HCT116 (cell line): ENCODE data around the gene PTPRQ. TPM values are rescaled to one million over a fixed set of nuclear protein-coding genes. Genes with fewer than 3 reads are reported as not detected.

Experiments
- ATAC-seq: fragments of 200-7000 bp; cut with Tn5 transposase; 2 replicates; pipeline ENCODE4 v1.9.1; 2020; ENCODE audit warnings: mild to moderate bottlenecking, moderate library complexity
- BruUV-seq: library from RNA; stranded (reverse); fragments of 400-500 nt; replicated peaks from 2 replicates; lab custom pipeline; 2021; lab: Mats Ljungman, UMichigan
- CTCF ChIA-PET: fragments of 300-600 bp; sonication (Branson Sonifier 250); formaldehyde crosslinking; loops from one replicate; lab custom pipeline; 2021; ENCODE audit warnings: antibody characterized with exemption; lab: Charles Lee
- POLR2A ChIA-PET: fragments of 300-600, 350-600 bp; sonication (Branson Sonifier 250); formaldehyde crosslinking; loops from one replicate; lab custom pipeline; 2021; ENCODE audit warnings: antibody characterized with exemption; lab: Charles Lee
- RAD21 ChIA-PET, 2 experiments: fragments of 300-600 bp; sonication (Branson Sonifier 250); formaldehyde crosslinking; loops; one replicate each; lab custom pipeline; 2023; ENCODE audit warnings: low total read pairs in 2 of 2; ENCODE audit not compliant: uncharacterized antibody in 2 of 2, unreplicated experiment in 2 of 2, low non-redundant PET in 1 of 2; lab: Charles Lee
- DNase-seq: peaks from one replicate; pipeline ENCODE4 v3.0.0-alpha.2; 2010; ENCODE audit warnings: low read depth, low spot score
- H2AFZ ChIP-seq: fragments of 200-600 bp; shearing (Covaris generic), sonication (generic); 2 replicates; pipeline ENCODE4 v1.6.1; 2017; ENCODE audit warnings: low read depth, mixed run types, mixed read lengths, antibody characterized with exemption, low read length; ENCODE audit not compliant: poor library complexity, severe bottlenecking
- H3K27ac ChIP-seq: 2 replicates; pipeline ENCODE4 v1.5.1; 2012; ENCODE audit warnings: low read depth, low read length
- H3K27me3 ChIP-seq: fragments of 200-600 bp; sonication (generic); 2 replicates; pipeline ENCODE4 v1.6.1; 2016; ENCODE audit warnings: mixed run types, low read length, mixed read lengths; ENCODE audit not compliant: insufficient read depth
- H3K36me3 ChIP-seq, 2 experiments: fragments of 200-500 bp in 1 of 2; fragments of 200-600 bp in 1 of 2; sonication (Bioruptor generic) in 1 of 2; sonication (generic) in 1 of 2; 2 replicates each; pipeline versions ENCODE4 v1.5.1 to v1.6.1; 2014 to 2016; ENCODE audit warnings: low read length in 2 of 2, inconsistent platforms in 1 of 2, mixed read lengths in 1 of 2, mixed run types in 1 of 2; ENCODE audit not compliant: insufficient read depth in 2 of 2, control insufficient read depth in 1 of 2
- H3K4me1 ChIP-seq, 2 experiments: fragments of 200-600 bp in 1 of 2; sonication (generic) in 1 of 2; 2 replicates each; pipeline versions ENCODE4 v1.5.1 to v1.6.1; 2012 to 2017; ENCODE audit warnings: low read length in 2 of 2, inconsistent platforms in 1 of 2, mild to moderate bottlenecking in 1 of 2, mixed read lengths in 1 of 2, mixed run types in 1 of 2, moderate library complexity in 1 of 2; ENCODE audit not compliant: insufficient read depth in 2 of 2, control insufficient read depth in 1 of 2
- H3K4me2 ChIP-seq: fragments of 200-600 bp; sonication (generic); 2 replicates; pipeline ENCODE4 v1.6.1; 2017; ENCODE audit warnings: mixed run types, low read length, mixed read lengths
- H3K4me3 ChIP-seq, 2 experiments: fragments of 200-600 bp in 1 of 2; sonication (generic) in 1 of 2; replicated peaks in 1 of 2; 2 replicates each; pipeline ENCODE4 v1.5.1; 2011 to 2016; ENCODE audit warnings: low read length in 2 of 2, control low read depth in 1 of 2, low read depth in 1 of 2, mild to moderate bottlenecking in 1 of 2, mixed read lengths in 1 of 2, mixed run types in 1 of 2
- H3K79me2 ChIP-seq: fragments of 200-600 bp; sonication (generic); 2 replicates; pipeline ENCODE4 v1.6.1; 2017; ENCODE audit warnings: mild to moderate bottlenecking, mixed run types, low read length, moderate library complexity, mixed read lengths; ENCODE audit not compliant: insufficient read depth
- H3K9ac ChIP-seq: fragments of 200-600 bp; sonication (generic); 2 replicates; pipeline ENCODE4 v1.6.1; 2016; ENCODE audit warnings: low read length, mixed read lengths
- H3K9me2 ChIP-seq: fragments of 200-600 bp; sonication (generic), shearing (Covaris generic); 2 replicates; pipeline ENCODE4 v1.6.1; 2017; ENCODE audit warnings: mixed run types, mild to moderate bottlenecking, moderate library complexity; ENCODE audit not compliant: insufficient read depth
- H3K9me3 ChIP-seq, 2 experiments: fragments of 200-500 bp in 1 of 2; fragments of 200-600 bp in 1 of 2; sonication (Bioruptor generic) in 1 of 2; sonication (generic) in 1 of 2; 2 replicates each; pipeline ENCODE4 v1.6.1; 2014 to 2017; ENCODE audit warnings: low read length in 2 of 2, mixed read lengths in 2 of 2, inconsistent platforms in 1 of 2, low read depth in 1 of 2, mild to moderate bottlenecking in 1 of 2, mixed run types in 1 of 2, moderate library complexity in 1 of 2; ENCODE audit not compliant: control insufficient read depth in 1 of 2, insufficient read depth in 1 of 2
- H4K20me1 ChIP-seq: fragments of 200-600 bp; sonication (generic), shearing (Covaris generic); 2 replicates; pipeline ENCODE4 v1.6.1; 2017; ENCODE audit warnings: mixed run types, mild to moderate bottlenecking, moderate library complexity; ENCODE audit not compliant: insufficient read depth
- CBX3 ChIP-seq: IDR thresholded peaks from 2 replicates; pipeline ENCODE4 v1.6.1; 2012; ENCODE audit warnings: low read depth
- CTCF ChIP-seq, 3 experiments: fragments of 200-600 bp in 1 of 3; sonication (generic) in 1 of 3; IDR thresholded peaks in 2 of 3; conservative IDR thresholded peaks in 1 of 3; 2 replicates each; pipeline ENCODE4 v1.5.1; 2012 to 2017; ENCODE audit warnings: low read depth in 2 of 3, low read length in 2 of 3, antibody characterized with exemption in 1 of 3, borderline replicate concordance in 1 of 3, control low read depth in 1 of 3, mild to moderate bottlenecking in 1 of 3, mixed read lengths in 1 of 3, mixed run types in 1 of 3, moderate library complexity in 1 of 3; ENCODE audit not compliant: insufficient read depth in 1 of 3
- ELF1 ChIP-seq: IDR thresholded peaks from 2 replicates; pipeline ENCODE4 v1.6.1; 2012; ENCODE audit warnings: low read depth, borderline replicate concordance
- EZH2 ChIP-seq: fragments of 200-600 bp; sonication (generic); IDR thresholded peaks from 2 replicates; pipeline ENCODE4 v1.6.1; 2017; ENCODE audit warnings: antibody characterized with exemption, mixed run types
- EZH2phosphoT487 ChIP-seq: fragments of 200-600 bp; IDR thresholded peaks from 2 replicates; pipeline ENCODE4 v1.6.1; 2018; ENCODE audit warnings: antibody characterized with exemption, borderline replicate concordance
- FOSL1 ChIP-seq: IDR thresholded peaks from 2 replicates; pipeline ENCODE4 v1.6.1; 2012; ENCODE audit warnings: low read depth
- RAD21 ChIP-seq: IDR thresholded peaks from 2 replicates; pipeline ENCODE4 v1.6.1; 2012; ENCODE audit warnings: low read depth, mild to moderate bottlenecking
- SP1 ChIP-seq: IDR thresholded peaks from 2 replicates; pipeline ENCODE4 v1.6.1; 2012; ENCODE audit warnings: low read depth
- ZFX ChIP-seq: fragments of 450-650 bp; IDR thresholded peaks from 2 replicates; pipeline ENCODE4 v1.6.1; 2017
- ZNF274 ChIP-seq: fragments of 200-500 bp; sonication (Bioruptor generic); IDR thresholded peaks from 2 replicates; pipeline ENCODE4 v1.6.1; 2014; ENCODE audit warnings: mild to moderate bottlenecking, low read depth, low read length, inconsistent platforms
- intact Hi-C: fragments of 100-400 bp; cut with micrococcal nuclease; formaldehyde crosslinking; loops from 2 replicates; pipeline ENCODE4 v1.10.0; 2022
- total RNA-seq: library from RNA; stranded (reverse); gene quantifications from one replicate; pipeline ENCODE4 v1.2.1, GENCODE V29; 2021; ENCODE audit not compliant: unreplicated experiment
- TF ChIP-seq, protein P1 (sequence below): IDR thresholded peaks from 2 replicates; pipeline ENCODE4 v1.6.1; 2012; ENCODE audit warnings: low read depth

The PTPRQ gene
- total RNA-seq, 1 experiment from 2014 or later: not detected

GRCh38 chr12:80714846-80715245, 270.8 kb downstream of the PTPRQ start:
- no peak overlapping the region for H2AFZ ChIP-seq
- intact Hi-C loops: no loop called here
- no peak overlapping the region for H3K27ac ChIP-seq
- no peak for ATAC-seq
- no peak for DNase-seq
- H3K9me2 ChIP-seq: no peaks in the 10 kb centered on the region
- no peak overlapping the region for H3K9ac ChIP-seq
- no peak overlapping the region for H3K4me2 ChIP-seq
- H3K79me2 ChIP-seq: no peaks in the 10 kb centered on the region
- H3K4me1 ChIP-seq: no peaks in the 10 kb centered on the region
- ChIA-PET RAD21 (no interaction called here), CTCF (no interaction called here), POLR2A (no interaction called here)
- BruUV-seq: no TSS peak
- H3K4me3 ChIP-seq: no peak overlapping the region
- peaks cover 24% of the 10 kb centered on the region for H3K27me3 ChIP-seq
- TF ChIP-seq EZH2phosphoT487 (no peak), ZNF274 (no peak), FOSL1 (no peak), ZFX (no peak), SP1 (no peak), CTCF (IDR thresholded peaks at IDR 0.05 in 2 of 3, conservative IDR thresholded peaks at IDR 0.05 in 1 of 3; ENCODE audit: borderline replicate concordance in 1 of 3, insufficient read depth in 1 of 3, low read depth in 2 of 3, low read length in 2 of 3) (no peak), ELF1 (no peak)
- TF ChIP-seq, all 23 proteins: peak for 0
- no peaks in the 10 kb centered on the region for H4K20me1 ChIP-seq
- no peaks in the 10 kb centered on the region for H3K9me3 ChIP-seq
- no peaks in the 10 kb centered on the region for H3K36me3 ChIP-seq

DNA sequence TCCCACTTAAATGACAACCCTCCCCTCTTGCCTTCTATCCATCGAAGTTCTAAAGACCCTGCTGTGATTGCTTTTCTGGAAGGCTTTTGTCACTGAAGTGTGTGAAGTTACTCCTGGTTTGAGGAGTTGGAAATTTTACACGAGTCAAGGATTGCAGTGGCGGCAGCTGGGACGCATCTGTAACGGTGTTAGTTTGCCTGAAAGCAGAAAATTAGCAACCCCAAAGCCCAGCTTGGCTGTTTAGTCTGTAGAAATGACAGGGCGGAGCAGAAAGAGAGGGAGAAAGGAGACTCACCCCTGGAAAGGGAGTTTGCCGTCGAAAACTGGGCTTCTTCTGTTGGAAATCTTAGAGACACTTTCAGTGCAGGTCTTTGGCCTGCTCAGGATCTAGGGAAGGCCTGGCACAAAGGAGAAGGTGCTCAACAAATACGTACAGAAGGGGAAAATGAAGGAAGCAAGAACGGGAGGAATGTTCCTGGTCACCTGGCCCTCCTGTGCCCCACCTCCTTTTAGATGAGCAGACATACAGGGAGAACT, 271.7 kb downstream of the PTPRQ start:
- no peak overlapping the region for H3K4me2 ChIP-seq
- DNase-seq: no peak
- ChIA-PET RAD21 (no interaction called here), POLR2A (no interaction called here), CTCF (no interaction called here)
- no peaks in the 10 kb centered on the region for H3K4me1 ChIP-seq
- no peak for ATAC-seq
- no peaks in the 10 kb centered on the region for H3K79me2 ChIP-seq
- H3K36me3 ChIP-seq: no peaks in the 10 kb centered on the region
- no TSS peak for BruUV-seq
- no peak overlapping the region for H3K9ac ChIP-seq
- no peaks in the 10 kb centered on the region for H3K9me3 ChIP-seq
- H3K27ac ChIP-seq: no peak overlapping the region
- H3K4me3 ChIP-seq: no peak overlapping the region
- TF ChIP-seq CBX3 (no peak), CTCF (IDR thresholded peaks at IDR 0.05 in 2 of 3, conservative IDR thresholded peaks at IDR 0.05 in 1 of 3; ENCODE audit: borderline replicate concordance in 1 of 3, insufficient read depth in 1 of 3, low read depth in 2 of 3, low read length in 2 of 3) (no peak), SP1 (no peak), ELF1 (no peak), RAD21 (no peak), EZH2 (no peak)
- TF ChIP-seq, protein P1, sequence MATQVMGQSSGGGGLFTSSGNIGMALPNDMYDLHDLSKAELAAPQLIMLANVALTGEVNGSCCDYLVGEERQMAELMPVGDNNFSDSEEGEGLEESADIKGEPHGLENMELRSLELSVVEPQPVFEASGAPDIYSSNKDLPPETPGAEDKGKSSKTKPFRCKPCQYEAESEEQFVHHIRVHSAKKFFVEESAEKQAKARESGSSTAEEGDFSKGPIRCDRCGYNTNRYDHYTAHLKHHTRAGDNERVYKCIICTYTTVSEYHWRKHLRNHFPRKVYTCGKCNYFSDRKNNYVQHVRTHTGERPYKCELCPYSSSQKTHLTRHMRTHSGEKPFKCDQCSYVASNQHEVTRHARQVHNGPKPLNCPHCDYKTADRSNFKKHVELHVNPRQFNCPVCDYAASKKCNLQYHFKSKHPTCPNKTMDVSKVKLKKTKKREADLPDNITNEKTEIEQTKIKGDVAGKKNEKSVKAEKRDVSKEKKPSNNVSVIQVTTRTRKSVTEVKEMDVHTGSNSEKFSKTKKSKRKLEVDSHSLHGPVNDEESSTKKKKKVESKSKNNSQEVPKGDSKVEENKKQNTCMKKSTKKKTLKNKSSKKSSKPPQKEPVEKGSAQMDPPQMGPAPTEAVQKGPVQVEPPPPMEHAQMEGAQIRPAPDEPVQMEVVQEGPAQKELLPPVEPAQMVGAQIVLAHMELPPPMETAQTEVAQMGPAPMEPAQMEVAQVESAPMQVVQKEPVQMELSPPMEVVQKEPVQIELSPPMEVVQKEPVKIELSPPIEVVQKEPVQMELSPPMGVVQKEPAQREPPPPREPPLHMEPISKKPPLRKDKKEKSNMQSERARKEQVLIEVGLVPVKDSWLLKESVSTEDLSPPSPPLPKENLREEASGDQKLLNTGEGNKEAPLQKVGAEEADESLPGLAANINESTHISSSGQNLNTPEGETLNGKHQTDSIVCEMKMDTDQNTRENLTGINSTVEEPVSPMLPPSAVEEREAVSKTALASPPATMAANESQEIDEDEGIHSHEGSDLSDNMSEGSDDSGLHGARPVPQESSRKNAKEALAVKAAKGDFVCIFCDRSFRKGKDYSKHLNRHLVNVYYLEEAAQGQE: no peak
- H4K20me1 ChIP-seq: no peaks in the 10 kb centered on the region
- no peaks in the 10 kb centered on the region for H3K9me2 ChIP-seq
- peaks cover 24% of the 10 kb centered on the region for H3K27me3 ChIP-seq
- H2AFZ ChIP-seq: no peak overlapping the region
- intact Hi-C loops: no loop called here
